ENCODE results near the gene ARF3. TPM values are rescaled to one million over a fixed set of nuclear protein-coding genes. Genes with fewer than 3 reads are reported as not detected.

Gene ARF3
- total and polyA plus RNA-seq, 9 of the 15 experiments (the other 6 are each of a cell fraction or from before 2014, with no cell fraction given) = 5.9 to 170 (median 64.4) TPM

- TF ChIP-seq KLF16 (IDR thresholded peaks at IDR 0.05) = 0 out of 2 replicates have a peak, but pooled peaks have one; percentile 16
- no peak for TF ChIP-seq STAG1 (CRISPR knock-in tag; IDR thresholded peaks at IDR 0.05; ENCODE audit: borderline replicate concordance)
- TF ChIP-seq ATF1 (CRISPR knock-in tag; IDR thresholded peaks at IDR 0.05) = no peak
- TF ChIP-seq ATF1 (tag; IDR thresholded peaks at IDR 0.05) = peak; percentile 59
- TF ChIP-seq KDM1A (IDR thresholded peaks at IDR 0.05) = peak in 1 of 2 experiments; percentile 98; a peak in 2 of 4 replicates
- peak in 1 of 2 experiments; percentile 93 for TF ChIP-seq AFF1 (IDR thresholded peaks at IDR 0.05; ENCODE audit: low read depth in 1 of 2, partially characterized antibody in 2 of 2)
- TF ChIP-seq HNRNPH1 (optimal IDR thresholded peaks at IDR 0.05; ENCODE audit: low read depth, low read length) = no peak
- peak in 2 of 3 experiments; percentile 1 to 58; a peak in 2 of 6 replicates for TF ChIP-seq CTCF (IDR thresholded peaks at IDR 0.05 in 2 of 3, conservative IDR thresholded peaks at IDR 0.05 in 1 of 3; ENCODE audit: insufficient read depth in 2 of 3, low read depth in 1 of 3, low read length in 3 of 3)
- no peak for TF ChIP-seq THRB (CRISPR knock-in tag; conservative IDR thresholded peaks at IDR 0.05)
- TF ChIP-seq TCF3 (CRISPR knock-in tag; IDR thresholded peaks at IDR 0.05) = no peak
- peak; percentile 16; the same call in 1 of the 2 replicates for TF ChIP-seq ZBTB7A (IDR thresholded peaks at IDR 0.05; ENCODE audit: borderline replicate concordance, control insufficient read depth, low read depth, low read length)
- TF ChIP-seq SNIP1 (IDR thresholded peaks at IDR 0.05; ENCODE audit: low read depth) = no peak
- peak; percentile 85 for TF ChIP-seq VEZF1 (CRISPR knock-in tag; IDR thresholded peaks at IDR 0.05)
- TF ChIP-seq SMARCE1 (IDR thresholded peaks at IDR 0.05) = 0 out of 2 replicates have a peak, but pooled peaks have one; percentile 58
- TF ChIP-seq MCM3 (IDR thresholded peaks at IDR 0.05) = no peak
- peak; percentile 59 for TF ChIP-seq CTBP1 (IDR thresholded peaks at IDR 0.05; ENCODE audit: borderline replicate concordance)
- TF ChIP-seq SPI1 (IDR thresholded peaks at IDR 0.05; ENCODE audit: borderline replicate concordance, low read depth, low read length) = 0 out of 2 replicates have a peak, but pooled peaks have one; percentile 8
Measured at GRCh38 chr12:48956279-48957140, 777 bp downstream of the ARF3 start (continued).

Measured in K562 (cell line).